ENCODE measurements around the gene LMAN2.
A peak's percentile ranks its signal among the peaks of the same experiment; 100 is the strongest.

LMAN2 gene

GRCh38 chr5:177351392-177352329, at the start of gene LMAN2:
TSS of gene LMAN2 (minus strand) at chr5:177351668. CDS start at chr5:177351647, 21 bp downstream.
- DNase-seq (ENCODE audit: low spot score): peak; percentile 99

GRCh38 chr5:177399997-177400868, 48.8 kb upstream of the LMAN2 start, which contains the start of gene PFN3:
TSS of gene PFN3 (minus strand) at chr5:177400661. CDS start at chr5:177400576, 85 bp downstream.
- DNase-seq (ENCODE audit: low spot score): no peak

GRCh38 chr5:177397875-177398390, 46.5 kb upstream of the LMAN2 start:
- no peak for DNase-seq (ENCODE audit: low spot score)

- DNase-seq (ENCODE audit: low spot score): no peak
Observed at GRCh38 chr5:177396807-177397206, 45.3 kb upstream of the LMAN2 start.

DNA sequence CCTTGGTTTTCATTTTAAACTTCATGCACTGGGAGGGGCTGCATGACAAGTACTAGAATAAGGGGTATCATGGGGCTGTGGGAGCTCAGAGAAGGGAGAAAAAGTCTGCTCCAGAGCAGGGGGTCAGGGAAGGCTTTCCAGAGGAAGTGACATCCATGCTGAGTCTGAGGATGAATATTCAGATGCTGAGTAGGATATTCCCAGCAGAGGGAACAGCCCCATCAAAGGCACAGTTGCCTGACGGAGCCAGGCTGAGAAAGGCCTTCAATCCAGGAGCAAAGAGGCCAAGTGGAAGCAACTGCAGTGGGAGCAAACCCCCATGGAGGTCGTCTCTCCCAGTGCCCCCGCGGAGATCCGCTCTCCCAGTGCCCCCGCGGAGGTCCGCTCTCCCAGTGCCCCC, 44.6 kb upstream of the LMAN2 start:
- DNase-seq (ENCODE audit: low spot score): no peak

DNA sequence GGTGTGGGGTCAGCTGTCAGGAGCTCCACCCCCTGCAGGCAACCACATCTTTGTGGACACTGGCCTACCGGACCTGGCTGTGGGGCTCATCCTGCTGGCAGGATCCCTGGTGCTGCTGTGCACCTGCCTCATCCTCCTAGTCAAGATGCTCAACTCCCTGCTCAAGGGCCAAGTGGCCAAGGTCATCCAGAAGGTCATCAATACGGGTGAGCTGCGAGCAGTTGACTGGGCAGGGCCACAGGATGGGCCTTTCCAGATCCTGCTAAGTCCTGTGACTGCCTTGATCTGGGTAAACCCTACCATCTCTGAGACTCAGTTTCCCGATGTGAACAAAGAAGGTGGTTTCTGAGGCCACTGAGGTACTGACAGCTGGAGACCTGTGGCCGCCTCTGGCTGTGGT, 42.5 kb upstream of the LMAN2 start:
- DNase-seq (ENCODE audit: low spot score): no peak

- no peak for DNase-seq (ENCODE audit: low spot score)
Observed at GRCh38 chr5:177393206-177393765, 41.8 kb upstream of the LMAN2 start.

GRCh38 chr5:177392765-177393164, 41.3 kb upstream of the LMAN2 start:
- no peak for DNase-seq (ENCODE audit: low spot score)

DNA sequence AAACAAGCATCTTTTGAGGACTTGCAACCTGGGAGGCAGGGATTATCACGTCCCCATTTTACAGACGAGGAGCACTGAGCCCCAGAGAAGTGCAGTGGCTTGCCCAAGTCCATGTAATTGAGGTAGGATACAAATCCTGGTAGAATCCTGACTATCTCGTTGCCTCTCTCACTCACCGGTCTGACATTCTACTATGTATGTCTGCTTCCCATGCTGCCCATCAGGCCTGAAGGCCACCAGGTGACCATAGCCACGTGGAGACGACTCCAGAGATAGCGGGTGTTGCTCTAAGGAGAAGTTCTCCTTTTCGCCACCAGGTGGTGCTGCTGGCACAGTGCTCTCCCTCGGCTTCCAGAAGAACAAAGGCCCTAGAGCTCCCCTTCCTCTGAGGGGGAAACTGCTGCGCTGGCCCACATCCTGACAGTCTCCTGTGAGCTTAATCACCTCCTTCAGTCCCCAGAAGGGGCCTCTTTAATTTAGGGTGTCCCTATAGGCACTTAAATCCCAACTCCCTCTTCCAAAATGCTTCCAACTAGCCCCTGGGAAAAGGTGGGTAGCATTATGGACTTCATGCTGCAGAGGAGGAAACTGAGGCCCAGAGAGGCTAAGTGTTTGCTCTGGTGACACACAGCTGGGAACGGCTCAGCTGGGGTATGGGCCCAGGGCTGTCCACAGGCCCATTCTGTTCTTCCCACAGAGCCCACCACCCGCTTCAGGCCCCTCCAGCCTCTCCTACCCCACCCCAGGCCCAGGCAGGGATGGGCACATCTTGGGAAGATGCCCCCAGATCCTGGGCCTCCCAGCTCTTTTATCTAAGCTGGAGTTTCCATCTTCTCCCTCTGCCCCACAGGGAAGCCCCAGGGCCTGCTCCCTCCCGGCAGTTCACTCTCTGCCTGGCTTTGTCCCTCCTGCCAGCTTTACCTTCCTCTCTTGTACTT, 39.2 kb upstream of the LMAN2 start:
- DNase-seq (ENCODE audit: low spot score): peak; percentile 92

GRCh38 chr5:177389241-177390169, 38.0 kb upstream of the LMAN2 start:
- peak; percentile 83 for DNase-seq (ENCODE audit: low spot score)

DNA sequence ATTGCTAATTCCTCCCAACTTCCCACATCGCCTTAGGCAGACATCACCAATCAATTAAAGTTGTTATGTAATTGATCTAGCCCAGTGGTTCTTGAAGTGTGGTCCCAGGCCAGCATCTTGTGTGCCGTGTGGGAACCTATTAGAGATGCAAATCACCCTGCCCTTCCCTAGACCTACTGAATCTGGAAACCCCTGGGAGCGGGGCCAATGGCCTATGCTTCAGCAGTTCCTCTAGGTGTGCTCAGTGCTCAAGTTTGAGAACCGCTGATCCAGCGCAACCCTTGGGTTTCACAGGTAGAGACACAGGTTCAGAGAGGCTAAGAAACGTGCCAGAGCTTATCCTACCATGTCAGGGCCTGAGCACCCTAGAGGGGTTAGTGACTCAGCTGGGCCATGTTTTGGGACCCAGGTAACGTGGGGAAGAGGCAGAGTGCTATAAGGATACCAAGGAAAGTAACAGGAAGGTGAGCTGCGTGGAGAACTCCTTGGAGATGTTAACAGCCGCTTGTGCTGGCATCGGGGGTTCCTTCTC, 37.1 kb upstream of the LMAN2 start:
- DNase-seq (ENCODE audit: low spot score): no peak

- no peak for DNase-seq (ENCODE audit: low spot score)
Observed at GRCh38 chr5:177387405-177387804, 35.9 kb upstream of the LMAN2 start.

DNA sequence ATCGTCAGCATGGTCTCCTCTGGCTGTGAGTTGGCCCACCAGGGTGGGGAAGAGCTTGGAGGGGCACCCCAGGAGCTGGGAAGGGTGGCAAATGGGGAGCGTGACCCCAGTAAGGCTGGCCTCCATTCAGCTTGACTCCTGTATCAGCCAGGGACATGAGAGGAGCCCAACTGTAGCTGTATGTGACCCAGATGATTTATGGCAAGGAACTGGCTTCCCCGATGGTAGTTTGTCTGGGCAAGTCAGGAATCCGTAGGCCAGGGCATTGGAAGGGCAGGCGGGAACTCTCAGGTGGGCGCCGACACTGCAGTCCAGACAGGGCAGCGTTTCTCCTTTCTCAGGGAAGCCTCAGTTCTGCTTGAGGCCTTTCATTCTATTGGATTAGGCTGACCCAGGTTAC, 35.1 kb upstream of the LMAN2 start:
- no peak for DNase-seq (ENCODE audit: low spot score)

GRCh38 chr5:177385720-177386119, 34.3 kb upstream of the LMAN2 start:
- no peak for DNase-seq (ENCODE audit: low spot score)

DNA sequence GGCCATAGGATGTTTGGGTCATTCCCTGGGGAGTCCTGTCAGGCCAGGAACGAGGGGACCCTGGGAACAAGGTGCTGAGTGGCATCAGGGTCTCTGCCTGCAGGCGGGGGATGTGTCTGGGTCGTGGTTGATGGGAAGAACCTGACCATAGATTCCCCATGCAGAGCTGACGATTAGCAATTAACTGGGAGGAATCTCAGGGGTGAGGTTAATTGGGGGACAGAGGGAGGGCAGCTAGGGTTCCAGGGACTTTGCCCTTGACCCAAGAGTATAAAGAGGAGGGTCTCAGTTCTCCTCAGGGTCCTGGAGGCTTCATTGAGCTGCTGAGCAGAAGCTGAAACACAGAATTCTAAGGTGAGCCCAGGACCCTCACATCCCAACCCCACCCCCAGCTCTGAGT, 32.7 kb upstream of the LMAN2 start, which contains the start of gene SLC34A1:
Gene SLC34A1, plus strand, starts transcription at position 301 of the 400 bp plus-strand sequence. CDS start 1,308 bp downstream, outside the sequence.
- DNase-seq (ENCODE audit: low spot score): no peak

GRCh38 chr5:177383181-177383580, 31.7 kb upstream of the LMAN2 start:
- no peak for DNase-seq (ENCODE audit: low spot score)

- peak; percentile 44 for DNase-seq (ENCODE audit: low spot score)
Observed at GRCh38 chr5:177382423-177383029, 31.1 kb upstream of the LMAN2 start.

DNA sequence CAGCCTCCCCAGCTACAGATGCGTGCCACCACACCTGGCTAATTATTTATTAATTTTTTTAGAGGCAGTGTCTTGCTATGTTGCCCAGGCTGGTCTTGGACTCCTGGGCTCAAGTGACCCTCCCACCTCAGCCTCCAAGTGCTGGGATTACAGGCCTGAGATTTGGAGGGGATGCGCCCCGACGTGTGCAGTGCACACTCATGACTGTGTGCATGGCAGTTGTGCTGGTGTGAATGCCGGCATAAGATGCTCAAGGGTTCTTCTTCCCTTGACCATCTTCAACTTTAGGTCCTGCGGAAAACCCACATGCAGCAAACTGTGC, 29.3 kb upstream of the LMAN2 start:
- no peak for DNase-seq (ENCODE audit: low spot score)

Measured in hepatic stellate cell (primary cell).